ENCODE results near the gene IDH3G.
"Not testable (repeated sequence)": the region's sequence is repeated elsewhere in the genome, so short reads cannot be mapped to it uniquely, and the experiment has no call there.

DNA sequence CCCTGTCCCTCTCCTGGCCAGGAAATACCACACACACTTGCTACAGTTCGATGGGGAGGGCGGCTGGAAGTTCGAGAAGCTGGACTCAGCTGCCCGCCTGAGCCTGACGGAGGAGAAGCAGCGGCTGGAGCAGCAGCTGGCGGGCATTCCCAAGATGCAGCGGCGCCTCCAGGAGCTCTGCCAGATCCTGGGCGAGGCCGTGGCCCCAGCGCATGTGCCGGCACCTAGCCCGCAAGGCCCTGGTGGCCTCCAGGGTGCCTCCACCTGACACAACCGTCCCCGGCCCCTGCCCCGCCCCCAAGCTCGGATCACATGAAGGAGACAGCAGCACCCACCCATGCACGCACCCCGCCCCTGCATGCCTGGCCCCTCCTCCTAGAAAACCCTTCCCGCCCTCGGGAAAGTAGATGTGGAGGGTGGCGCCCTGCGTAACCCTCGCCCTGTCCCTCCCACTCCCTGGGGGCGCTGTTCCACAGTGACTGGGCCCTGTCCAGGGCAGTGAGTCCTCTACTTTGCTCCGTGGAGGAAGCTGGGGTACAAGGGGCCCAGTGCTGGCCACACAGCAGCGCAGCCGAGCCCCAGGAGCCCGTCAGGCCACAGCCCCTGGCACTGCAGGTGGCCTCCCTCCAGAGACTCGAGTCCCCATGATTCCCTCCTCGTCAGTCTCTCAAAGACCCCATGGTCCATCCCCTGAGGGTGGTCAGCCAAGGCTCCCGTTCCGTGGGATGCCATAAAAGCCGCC lies 50.5 kb downstream of the IDH3G start:
- TF ChIP-seq, protein P1, sequence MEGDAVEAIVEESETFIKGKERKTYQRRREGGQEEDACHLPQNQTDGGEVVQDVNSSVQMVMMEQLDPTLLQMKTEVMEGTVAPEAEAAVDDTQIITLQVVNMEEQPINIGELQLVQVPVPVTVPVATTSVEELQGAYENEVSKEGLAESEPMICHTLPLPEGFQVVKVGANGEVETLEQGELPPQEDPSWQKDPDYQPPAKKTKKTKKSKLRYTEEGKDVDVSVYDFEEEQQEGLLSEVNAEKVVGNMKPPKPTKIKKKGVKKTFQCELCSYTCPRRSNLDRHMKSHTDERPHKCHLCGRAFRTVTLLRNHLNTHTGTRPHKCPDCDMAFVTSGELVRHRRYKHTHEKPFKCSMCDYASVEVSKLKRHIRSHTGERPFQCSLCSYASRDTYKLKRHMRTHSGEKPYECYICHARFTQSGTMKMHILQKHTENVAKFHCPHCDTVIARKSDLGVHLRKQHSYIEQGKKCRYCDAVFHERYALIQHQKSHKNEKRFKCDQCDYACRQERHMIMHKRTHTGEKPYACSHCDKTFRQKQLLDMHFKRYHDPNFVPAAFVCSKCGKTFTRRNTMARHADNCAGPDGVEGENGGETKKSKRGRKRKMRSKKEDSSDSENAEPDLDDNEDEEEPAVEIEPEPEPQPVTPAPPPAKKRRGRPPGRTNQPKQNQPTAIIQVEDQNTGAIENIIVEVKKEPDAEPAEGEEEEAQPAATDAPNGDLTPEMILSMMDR (IDR thresholded peaks at IDR 0.05; ENCODE audit: control extremely low read depth in 1 of 3, insufficient read depth in 1 of 3, low read depth in 1 of 3, low read length in 3 of 3), result not testable (repeated sequence)
- TF ChIP-seq GABPA (IDR thresholded peaks at IDR 0.05; ENCODE audit: borderline replicate concordance, insufficient read depth, low read length); EZH2 (IDR thresholded peaks at IDR 0.05; ENCODE audit: low read depth, low read length, severe bottlenecking): not testable (repeated sequence)

Data from H1 (cell line).